ENCODE results near the gene OGT. TPM values are rescaled to one million over a fixed set of nuclear protein-coding genes. Genes with fewer than 3 reads are reported as not detected.
"Not testable (repeated sequence)": the region's sequence is repeated elsewhere in the genome, so short reads cannot be mapped to it uniquely, and the experiment has no call there.

Gene OGT
- 100 to 1,000 TPM; 307 to 323 TPM for total RNA-seq

- Mint-ChIP-seq H3K9me3 (no peaks in the 10 kb centered on the region), H3K4me3 (peak within 1 kb of the TSS; percentile 96), H3K4me1 (ENCODE audit: low read depth) (peaks cover 30% of the 10 kb centered on the region), H3K27me3 (ENCODE audit: low read depth) (no peaks in the 10 kb centered on the region), H3K27ac (peak within 1 kb of the TSS; percentile 98), H3K36me3 (ENCODE audit: low read depth) (peaks cover 39% of the 10 kb centered on the region)
- intact Hi-C loops (cut with micrococcal nuclease), result loop anchor here (1.0 to 5.0 kb wide), 9 partner anchors 8 to 422 kb away; partner anchors contain the start of genes IL2RG, NONO and TAF1
- DNase-seq, result peak; percentile 96
- CTCF ChIA-PET, result interaction anchor here (0.6 to 1.2 kb wide), 4 partner anchors 9 to 49 kb away, joined by 3 to 4 read pairs (median 4); no protein-coding TSS in a partner anchor
These were observed at the start of gene OGT for GRCh38 chrX:71532753-71533425. Gene OGT, plus strand, starts transcription at chrX:71533104. Its CDS starts 196 bp downstream, at chrX:71533300.

- intact Hi-C loops (cut with micrococcal nuclease), result no loop called here
- no peak overlapping the region for H3K27ac Mint-ChIP-seq
- no peaks in the 10 kb centered on the region for H3K27me3 Mint-ChIP-seq (ENCODE audit: low read depth)
- no peak overlapping the region for H3K4me3 Mint-ChIP-seq
- DNase-seq, result no peak
- peaks cover 9% of the 10 kb centered on the region for H3K4me1 Mint-ChIP-seq (ENCODE audit: low read depth)
- CTCF ChIA-PET, result no interaction called here
- H3K9me3 Mint-ChIP-seq, result no peaks in the 10 kb centered on the region
- H3K36me3 Mint-ChIP-seq (ENCODE audit: low read depth), result peaks cover 5% of the 10 kb centered on the region
These were observed 45.1 kb upstream of the OGT start for GRCh38 chrX:71487814-71488213.

- intact Hi-C loops (cut with micrococcal nuclease), result no loop called here
- H3K27ac Mint-ChIP-seq, result no peak overlapping the region
- H3K4me3 Mint-ChIP-seq, result no peak overlapping the region
- H3K27me3 Mint-ChIP-seq (ENCODE audit: low read depth), result no peaks in the 10 kb centered on the region
- H3K36me3 Mint-ChIP-seq (ENCODE audit: low read depth), result peaks cover 5% of the 10 kb centered on the region
- CTCF ChIA-PET, result interaction anchor here (0.6 kb wide), 1 partner anchor 134 kb away, joined by 3 read pairs; no protein-coding TSS in a partner anchor
- no peaks in the 10 kb centered on the region for H3K9me3 Mint-ChIP-seq
- no peak for DNase-seq
- peaks cover 13% of the 10 kb centered on the region for H3K4me1 Mint-ChIP-seq (ENCODE audit: low read depth)
These were observed 43.4 kb upstream of the OGT start for GRCh38 chrX:71489540-71489939.

- no peaks in the 10 kb centered on the region for H3K9me3 Mint-ChIP-seq
- H3K36me3 Mint-ChIP-seq (ENCODE audit: low read depth), result peaks cover 2% of the 10 kb centered on the region
- no peak overlapping the region for H3K27ac Mint-ChIP-seq
- CTCF ChIA-PET, result interaction anchor here (0.7 to 1.0 kb wide), 2 partner anchors 8 to 452 kb away, joined by 3 read pairs; no protein-coding TSS in a partner anchor
- peaks cover 18% of the 10 kb centered on the region for H3K4me1 Mint-ChIP-seq (ENCODE audit: low read depth)
- intact Hi-C loops (cut with micrococcal nuclease), result loop anchor here (2.0 kb wide), 1 partner anchor 38 kb away; no protein-coding TSS in a partner anchor
- peak overlapping the region; percentile 75 for H3K4me3 Mint-ChIP-seq
- H3K27me3 Mint-ChIP-seq (ENCODE audit: low read depth), result no peaks in the 10 kb centered on the region
- peak; percentile 41 for DNase-seq
These were observed 40.5 kb upstream of the OGT start for GRCh38 chrX:71492231-71493065.

GRCh38 chrX:71493111-71493613 lies 39.7 kb upstream of the OGT start:
- intact Hi-C loops (cut with micrococcal nuclease), result loop anchor here (2.0 kb wide), 1 partner anchor 38 kb away; no protein-coding TSS in a partner anchor
- Mint-ChIP-seq H3K9me3 (no peaks in the 10 kb centered on the region), H3K36me3 (ENCODE audit: low read depth) (peaks cover 2% of the 10 kb centered on the region), H3K27me3 (ENCODE audit: low read depth) (no peaks in the 10 kb centered on the region), H3K4me1 (ENCODE audit: low read depth) (peaks cover 18% of the 10 kb centered on the region), H3K4me3 (peak overlapping the region; percentile 75), H3K27ac (no peak overlapping the region)
- DNase-seq, result no peak
- CTCF ChIA-PET, result interaction anchor here (0.7 to 1.0 kb wide), 2 partner anchors 8 to 452 kb away, joined by 3 read pairs; no protein-coding TSS in a partner anchor

- H3K27me3 Mint-ChIP-seq (ENCODE audit: low read depth); CTCF ChIA-PET; H3K9me3 Mint-ChIP-seq; H3K27ac Mint-ChIP-seq; H3K4me3 Mint-ChIP-seq; H3K36me3 Mint-ChIP-seq (ENCODE audit: low read depth); DNase-seq; intact Hi-C loops (cut with micrococcal nuclease): not testable (repeated sequence)
- H3K4me1 Mint-ChIP-seq (ENCODE audit: low read depth), result peaks cover 18% of the 10 kb centered on the region
These were observed 36.9 kb upstream of the OGT start for GRCh38 chrX:71495979-71496378.

GRCh38 chrX:71496476-71496875 lies 36.4 kb upstream of the OGT start:
- Mint-ChIP-seq H3K4me3 (no peak overlapping the region), H3K36me3 (ENCODE audit: low read depth) (no peaks in the 10 kb centered on the region), H3K4me1 (ENCODE audit: low read depth) (peaks cover 13% of the 10 kb centered on the region), H3K27me3 (ENCODE audit: low read depth) (no peaks in the 10 kb centered on the region), H3K9me3 (no peaks in the 10 kb centered on the region), H3K27ac (no peak overlapping the region)
- intact Hi-C loops (cut with micrococcal nuclease), result no loop called here
- CTCF ChIA-PET, result no interaction called here
- no peak for DNase-seq

- H3K4me3 Mint-ChIP-seq; H3K27ac Mint-ChIP-seq; intact Hi-C loops (cut with micrococcal nuclease); H3K27me3 Mint-ChIP-seq (ENCODE audit: low read depth); CTCF ChIA-PET; H3K36me3 Mint-ChIP-seq (ENCODE audit: low read depth); H3K4me1 Mint-ChIP-seq (ENCODE audit: low read depth); H3K9me3 Mint-ChIP-seq; DNase-seq: not testable (repeated sequence)
These were observed 30.8 kb upstream of the OGT start for GRCh38 chrX:71502080-71502479.

- no peak for DNase-seq
- no peak overlapping the region for H3K4me3 Mint-ChIP-seq
- H3K4me1 Mint-ChIP-seq (ENCODE audit: low read depth), result no peaks in the 10 kb centered on the region
- no peaks in the 10 kb centered on the region for H3K36me3 Mint-ChIP-seq (ENCODE audit: low read depth)
- no peaks in the 10 kb centered on the region for H3K9me3 Mint-ChIP-seq
- H3K27ac Mint-ChIP-seq, result no peak overlapping the region
- intact Hi-C loops (cut with micrococcal nuclease), result no loop called here
- H3K27me3 Mint-ChIP-seq (ENCODE audit: low read depth), result no peaks in the 10 kb centered on the region
- CTCF ChIA-PET, result no interaction called here
These were observed 28.6 kb upstream of the OGT start for GRCh38 chrX:71504346-71504745.

GRCh38 chrX:71509289-71509688 lies 23.6 kb upstream of the OGT start:
- no peak overlapping the region for H3K27ac Mint-ChIP-seq
- intact Hi-C loops (cut with micrococcal nuclease), result no loop called here
- no peak for DNase-seq
- H3K36me3 Mint-ChIP-seq (ENCODE audit: low read depth), result no peaks in the 10 kb centered on the region
- no peak overlapping the region for H3K4me3 Mint-ChIP-seq
- no peaks in the 10 kb centered on the region for H3K9me3 Mint-ChIP-seq
- H3K27me3 Mint-ChIP-seq (ENCODE audit: low read depth), result no peaks in the 10 kb centered on the region
- H3K4me1 Mint-ChIP-seq (ENCODE audit: low read depth), result peaks cover 5% of the 10 kb centered on the region
- CTCF ChIA-PET, result no interaction called here

- no peaks in the 10 kb centered on the region for H3K36me3 Mint-ChIP-seq (ENCODE audit: low read depth)
- no peak overlapping the region for H3K27ac Mint-ChIP-seq
- CTCF ChIA-PET, result interaction anchor here (0.6 kb wide), 1 partner anchor 287 kb away, joined by 4 read pairs; no protein-coding TSS in a partner anchor
- no peaks in the 10 kb centered on the region for H3K27me3 Mint-ChIP-seq (ENCODE audit: low read depth)
- H3K9me3 Mint-ChIP-seq, result no peaks in the 10 kb centered on the region
- peaks cover 13% of the 10 kb centered on the region for H3K4me1 Mint-ChIP-seq (ENCODE audit: low read depth)
- no peak overlapping the region for H3K4me3 Mint-ChIP-seq
- intact Hi-C loops (cut with micrococcal nuclease), result no loop called here
- no peak for DNase-seq
These were observed 22.7 kb upstream of the OGT start for GRCh38 chrX:71510161-71510560.

- not testable (repeated sequence) for H3K9me3 Mint-ChIP-seq; H3K27ac Mint-ChIP-seq; H3K4me3 Mint-ChIP-seq; H3K27me3 Mint-ChIP-seq (ENCODE audit: low read depth); H3K36me3 Mint-ChIP-seq (ENCODE audit: low read depth); DNase-seq
- intact Hi-C loops (cut with micrococcal nuclease), result loop anchor here (1.0 kb wide), 2 partner anchors 19 to 139 kb away; no protein-coding TSS in a partner anchor
- peaks cover 17% of the 10 kb centered on the region for H3K4me1 Mint-ChIP-seq (ENCODE audit: low read depth)
- CTCF ChIA-PET, result interaction anchor here (0.7 to 1.1 kb wide), 2 partner anchors 25 to 207 kb away, joined by 3 read pairs; no protein-coding TSS in a partner anchor
These were observed 19.2 kb upstream of the OGT start for GRCh38 chrX:71513731-71514130.
